ENCODE data around the gene EDARADD.

Gene EDARADD

GRCh38 chr1:236520445-236521005 lies 126.4 kb downstream of the EDARADD start:
- DNase-seq = no peak

GRCh38 chr1:236522937-236523703 lies 129.0 kb downstream of the EDARADD start:
- no peak for DNase-seq

- peak; percentile 30 to 53 for DNase-seq
These were observed 129.6 kb downstream of the EDARADD start, which contains the start of gene LGALS8 for GRCh38 chr1:236523704-236524141. TSS of gene LGALS8 (plus strand) at chr1:236523982. CDS start at chr1:236526071, 2,089 bp downstream.

GRCh38 chr1:236524142-236524894 lies 130.2 kb downstream of the EDARADD start:
- DNase-seq = peak in 1 of 2 experiments; percentile 47

- DNase-seq = no peak
These were observed 130.8 kb downstream of the EDARADD start for GRCh38 chr1:236524895-236525184.

- DNase-seq = no peak
These were observed 132.0 kb downstream of the EDARADD start for GRCh38 chr1:236526079-236526478.

- DNase-seq = no peak
These were observed 136.2 kb downstream of the EDARADD start for GRCh38 chr1:236530286-236530685.

GRCh38 chr1:236530959-236531358 lies 136.9 kb downstream of the EDARADD start:
- DNase-seq = no peak

- no peak for DNase-seq
These were observed 138.8 kb downstream of the EDARADD start for GRCh38 chr1:236532850-236533249.

GRCh38 chr1:236534151-236534651 lies 140.1 kb downstream of the EDARADD start:
- no peak for DNase-seq

Data from SW 1271 (cell line).